PC-9 (cell line): ENCODE data around the gene RPS6KA5.

Experiments
- CTCF ChIP-seq: fragments of 200-600 bp; sonication (generic); conservative IDR thresholded peaks from 2 replicates; pipeline ENCODE4 v1.6.1; 2017; ENCODE audit warnings: mixed run types, antibody characterized with exemption, mild to moderate bottlenecking, moderate library complexity
- EZH2 ChIP-seq: fragments of 200-600 bp; sonication (generic); IDR thresholded peaks from 2 replicates; pipeline ENCODE4 v1.8.0; 2017; ENCODE audit warnings: antibody characterized with exemption, low read depth

DNA sequence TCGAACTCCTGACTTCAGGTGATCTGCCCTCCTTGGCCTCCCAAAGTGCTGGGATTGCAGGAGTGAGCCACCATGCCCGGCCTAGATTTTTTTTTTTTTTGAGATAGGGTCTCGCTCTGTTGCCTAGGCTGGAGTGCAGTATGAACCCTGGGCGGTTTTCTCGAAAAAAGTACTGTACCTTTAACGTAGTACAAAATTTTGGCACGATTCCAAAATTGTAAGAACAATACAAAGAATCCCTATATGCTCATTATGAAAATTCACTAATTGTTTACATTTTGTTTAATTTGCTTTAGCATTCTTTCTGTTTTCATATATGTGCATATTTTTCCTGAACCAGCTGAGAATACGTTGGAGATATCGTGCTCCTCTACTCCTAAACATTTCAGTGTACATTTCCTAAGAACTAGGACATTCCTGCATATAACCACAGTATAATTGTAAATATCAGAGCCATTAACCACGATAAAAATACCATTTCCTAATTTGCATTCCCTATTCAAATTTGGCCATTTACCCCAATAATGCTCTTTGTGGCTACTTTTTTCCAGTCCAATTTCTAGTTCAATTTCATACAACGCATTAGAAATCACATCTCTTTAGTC, 97.8 kb downstream of the RPS6KA5 start:
- TF ChIP-seq CTCF (no peak), EZH2 (no peak)
